GM23338 (cell line): ENCODE results near the gene MID1IP1.

ENCODE experiments used
- CTCF ChIP-seq, 2 experiments: fragments of 200-600 bp in 1 of 2; sonication (generic) in 1 of 2; conservative IDR thresholded peaks; 2 replicates each; pipeline versions ENCODE4 v1.5.1 to v1.6.1; 2016 to 2017; ENCODE audit warnings: antibody characterized with exemption in 2 of 2, low read depth in 2 of 2, mild to moderate bottlenecking in 2 of 2, moderate library complexity in 1 of 2
- EZH2 ChIP-seq: fragments of 200-600 bp; sonication (generic); IDR thresholded peaks from one replicate; pipeline ENCODE4 v1.8.0; 2017; ENCODE audit warnings: antibody characterized with exemption, mild to moderate bottlenecking, low read depth; ENCODE audit not compliant: unreplicated experiment
- EZH2phosphoT487 ChIP-seq: fragments of 200-600 bp; sonication (generic); IDR thresholded peaks from one replicate; pipeline ENCODE4 v1.8.1; 2018; ENCODE audit warnings: antibody characterized with exemption; ENCODE audit not compliant: unreplicated experiment
- JUNB ChIP-seq: IDR thresholded peaks from one replicate; pipeline ENCODE4 v1.6.1; 2016; ENCODE audit warnings: antibody characterized with exemption; ENCODE audit not compliant: unreplicated experiment
- NANOG ChIP-seq: IDR thresholded peaks from 2 replicates; pipeline ENCODE4 v1.6.1; 2016; ENCODE audit warnings: antibody characterized with exemption, borderline replicate concordance
- POLR2AphosphoS5 ChIP-seq: IDR thresholded peaks from 2 replicates; pipeline ENCODE4 v1.6.1; 2016; ENCODE audit warnings: antibody characterized with exemption, low read depth
- REST ChIP-seq: IDR thresholded peaks from one replicate; pipeline ENCODE4 v1.6.1; 2018; ENCODE audit warnings: antibody characterized with exemption; ENCODE audit not compliant: unreplicated experiment
- ZNF114 ChIP-seq: fragments of 250-450 bp; sonication (Bioruptor Pico); IDR thresholded peaks from 2 replicates; pipeline ENCODE4 v1.5.0; 2020; ENCODE audit warnings: mild to moderate bottlenecking, moderate library complexity
- ZNF331 ChIP-seq: fragments of 250-450 bp; sonication (Bioruptor Pico); IDR thresholded peaks from 2 replicates; pipeline ENCODE4 v1.5.0; 2020; ENCODE audit warnings: low read depth, mild to moderate bottlenecking, moderate library complexity

- no peak for TF ChIP-seq CTCF (conservative IDR thresholded peaks at IDR 0.05; ENCODE audit: low read depth in 2 of 2)
- TF ChIP-seq POLR2AphosphoS5: no peak
- TF ChIP-seq EZH2phosphoT487: no peak
- TF ChIP-seq EZH2: no peak
- TF ChIP-seq REST: no peak
- no peak for TF ChIP-seq ZNF331
- no peak for TF ChIP-seq ZNF114 (CRISPR knock-in tag)
- no peak for TF ChIP-seq JUNB
- no peak for TF ChIP-seq NANOG
Measured at GRCh38 chrX:38774249-38774648, 27.0 kb upstream of the MID1IP1 start.
